HEK293T (cell line): ENCODE measurements around the gene TADA1.

Experiments
- BHLHE40 ChIP-seq: fragments of 450-650 bp; IDR thresholded peaks from 2 replicates; pipeline ENCODE4 v1.6.1; 2016; ENCODE audit warnings: mild to moderate bottlenecking, moderate library complexity, borderline replicate concordance
- CTBP1 ChIP-seq: fragments of 450-650 bp; IDR thresholded peaks from 2 replicates; pipeline ENCODE4 v1.6.1; 2016; ENCODE audit warnings: borderline replicate concordance
- ELF4 ChIP-seq: fragments of 450-650 bp; IDR thresholded peaks from 2 replicates; pipeline ENCODE4 v1.6.1; 2017; ENCODE audit warnings: antibody characterized with exemption
- FOXK2 ChIP-seq: fragments of 450-650 bp; IDR thresholded peaks from 2 replicates; pipeline ENCODE4 v1.6.1; 2016; ENCODE audit warnings: mild to moderate bottlenecking
- FOXM1 ChIP-seq: fragments of 450-650 bp; IDR thresholded peaks from 2 replicates; pipeline ENCODE4 v1.6.1; 2017; ENCODE audit warnings: mild to moderate bottlenecking, borderline replicate concordance
- SP1 ChIP-seq: fragments of 450-650 bp; IDR thresholded peaks from 2 replicates; pipeline ENCODE4 v1.6.1; 2017
- SUZ12 ChIP-seq: fragments of 450-650 bp; IDR thresholded peaks from 2 replicates; pipeline ENCODE4 v1.6.1; 2016; ENCODE audit warnings: mild to moderate bottlenecking
- TARDBP ChIP-seq: fragments of 450-650 bp; IDR thresholded peaks from 2 replicates; pipeline ENCODE4 v1.6.1; 2016

DNA sequence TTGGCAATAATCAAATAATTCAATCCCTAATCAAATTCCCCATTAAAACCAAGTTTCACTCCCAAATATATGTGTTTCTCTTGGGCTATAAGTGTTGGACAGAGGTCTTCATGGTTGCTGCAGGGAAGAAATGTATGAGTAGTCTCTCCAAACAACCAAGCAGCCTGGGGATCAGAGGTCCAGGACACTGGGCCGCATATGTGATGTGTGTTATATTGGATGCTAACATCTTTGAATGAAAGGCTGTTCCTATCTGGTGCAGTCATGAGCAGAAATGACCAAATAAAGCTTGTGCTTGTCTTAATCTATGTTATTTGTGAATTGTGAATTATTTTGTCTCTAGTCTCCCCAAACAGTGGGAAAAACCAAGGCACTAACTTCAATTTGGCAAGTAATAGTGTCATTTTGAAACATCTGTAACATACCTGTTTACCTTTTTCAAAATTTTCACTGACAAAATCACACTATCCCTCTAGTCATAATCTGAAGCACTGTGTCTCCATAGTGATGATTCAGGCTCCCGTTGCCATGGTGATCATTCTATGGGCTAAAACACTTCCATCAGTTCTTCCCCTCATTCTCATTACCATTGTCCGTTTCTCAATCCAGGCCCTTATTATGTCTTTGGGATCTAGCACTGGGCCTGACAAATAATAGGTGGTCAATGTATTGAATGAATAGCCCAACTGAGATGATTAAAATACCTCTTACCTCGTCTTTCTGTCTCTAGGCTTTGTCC is 12.5 kb upstream of the TADA1 start:
- TF ChIP-seq SUZ12 (no peak), SP1 (no peak), FOXK2 (no peak), CTBP1 (no peak), BHLHE40 (no peak), TARDBP (no peak), ELF4 (no peak), FOXM1 (no peak)
